Glutamatergic neuron (in vitro differentiated cells): ENCODE data around the gene CAMK1G. TPM values are rescaled to one million over a fixed set of nuclear protein-coding genes. Genes with fewer than 3 reads are reported as not detected.

ENCODE experiments used
- DNase-seq: peaks from one replicate; pipeline ENCODE4 v3.0.0; 2022
- H3K27ac Mint-ChIP-seq: one replicate; pipeline ENCODE4 v1.8.0; 2020; ENCODE audit warnings: mild to moderate bottlenecking, mixed read lengths, inconsistent platforms; ENCODE audit not compliant: unreplicated experiment
- H3K27me3 Mint-ChIP-seq: one replicate; pipeline ENCODE4 v1.8.0; 2020; ENCODE audit warnings: mild to moderate bottlenecking, moderate library complexity, mixed read lengths, inconsistent platforms; ENCODE audit not compliant: unreplicated experiment
- H3K36me3 Mint-ChIP-seq: one replicate; pipeline ENCODE4 v1.8.0; 2020; ENCODE audit warnings: mild to moderate bottlenecking, mixed read lengths, inconsistent platforms; ENCODE audit not compliant: unreplicated experiment
- H3K4me1 Mint-ChIP-seq: one replicate; pipeline ENCODE4 v1.8.0; 2020; ENCODE audit warnings: mild to moderate bottlenecking, low read depth, mixed read lengths, inconsistent platforms; ENCODE audit not compliant: unreplicated experiment
- H3K4me3 Mint-ChIP-seq: one replicate; pipeline ENCODE4 v1.8.0; 2020; ENCODE audit warnings: mild to moderate bottlenecking, mixed read lengths, inconsistent platforms; ENCODE audit not compliant: unreplicated experiment
- H3K9me3 Mint-ChIP-seq: one replicate; pipeline ENCODE4 v1.8.0; 2020; ENCODE audit warnings: mild to moderate bottlenecking, moderate library complexity, mixed read lengths, inconsistent platforms; ENCODE audit not compliant: unreplicated experiment
- total RNA-seq: library from RNA; stranded (reverse); fragmentation: NEBNext Ultra II Directional; extraction: Animal tissue kit (Norgen Biotek cat#: 25700); gene quantifications from one replicate; pipeline ENCODE4 v1.2.1, GENCODE V29; 2021; ENCODE audit not compliant: unreplicated experiment
- TF ChIP-seq, protein P1 (sequence below): fragments of 200-600 bp; sonication (generic); IDR thresholded peaks from one replicate; pipeline ENCODE4 v1.5.0; 2021; ENCODE audit not compliant: partially characterized antibody, unreplicated experiment

CAMK1G gene
- total RNA-seq, 1 donor from 2014 or later: 2.0 TPM

DNA sequence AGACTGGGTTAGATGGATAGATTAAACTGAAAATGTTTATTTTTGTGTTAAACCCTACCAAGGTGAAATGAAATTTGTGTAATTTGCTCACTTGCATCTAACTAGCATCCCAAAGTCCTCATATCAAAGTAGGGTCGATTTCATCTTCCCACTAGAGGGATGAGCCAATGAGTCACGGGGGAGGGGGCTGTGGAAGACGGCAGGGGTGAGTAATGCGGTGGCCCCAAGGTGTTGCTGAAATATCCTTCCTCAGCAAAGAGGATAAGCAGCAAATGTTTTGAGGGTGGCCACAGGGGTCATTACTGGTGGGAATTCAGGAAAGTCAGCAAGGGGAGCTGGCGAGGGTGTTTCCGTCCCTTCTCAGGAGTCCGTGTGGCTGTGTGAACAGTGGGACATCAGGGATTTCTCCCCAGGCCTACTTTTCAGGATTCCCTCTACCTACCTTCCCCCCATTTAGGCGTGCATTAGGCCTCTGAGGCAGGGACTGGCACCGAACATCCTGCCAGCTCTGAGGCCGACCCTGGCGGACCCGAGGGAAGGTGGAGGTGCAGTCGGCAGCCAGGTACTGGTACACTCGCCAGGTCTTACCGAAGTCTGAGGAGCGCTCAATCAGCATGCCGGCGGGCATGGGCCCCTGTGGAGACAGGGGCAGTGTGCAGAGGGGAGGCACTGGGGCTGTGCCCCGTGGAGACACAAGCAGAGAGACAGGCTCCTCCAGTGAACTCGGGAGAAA is 50.7 kb downstream of the CAMK1G start:
- H3K4me1 Mint-ChIP-seq: peaks cover 7% of the 10 kb centered on the region
- no peak overlapping the region for H3K4me3 Mint-ChIP-seq
- peaks cover 2% of the 10 kb centered on the region for H3K9me3 Mint-ChIP-seq

GRCh38 chr1:209635850-209636249 is 52.3 kb downstream of the CAMK1G start:
- no peak for DNase-seq
- no peak overlapping the region for H3K4me3 Mint-ChIP-seq
- TF ChIP-seq, protein P1, sequence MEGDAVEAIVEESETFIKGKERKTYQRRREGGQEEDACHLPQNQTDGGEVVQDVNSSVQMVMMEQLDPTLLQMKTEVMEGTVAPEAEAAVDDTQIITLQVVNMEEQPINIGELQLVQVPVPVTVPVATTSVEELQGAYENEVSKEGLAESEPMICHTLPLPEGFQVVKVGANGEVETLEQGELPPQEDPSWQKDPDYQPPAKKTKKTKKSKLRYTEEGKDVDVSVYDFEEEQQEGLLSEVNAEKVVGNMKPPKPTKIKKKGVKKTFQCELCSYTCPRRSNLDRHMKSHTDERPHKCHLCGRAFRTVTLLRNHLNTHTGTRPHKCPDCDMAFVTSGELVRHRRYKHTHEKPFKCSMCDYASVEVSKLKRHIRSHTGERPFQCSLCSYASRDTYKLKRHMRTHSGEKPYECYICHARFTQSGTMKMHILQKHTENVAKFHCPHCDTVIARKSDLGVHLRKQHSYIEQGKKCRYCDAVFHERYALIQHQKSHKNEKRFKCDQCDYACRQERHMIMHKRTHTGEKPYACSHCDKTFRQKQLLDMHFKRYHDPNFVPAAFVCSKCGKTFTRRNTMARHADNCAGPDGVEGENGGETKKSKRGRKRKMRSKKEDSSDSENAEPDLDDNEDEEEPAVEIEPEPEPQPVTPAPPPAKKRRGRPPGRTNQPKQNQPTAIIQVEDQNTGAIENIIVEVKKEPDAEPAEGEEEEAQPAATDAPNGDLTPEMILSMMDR: no peak
- no peaks in the 10 kb centered on the region for H3K36me3 Mint-ChIP-seq
- H3K9me3 Mint-ChIP-seq: peaks cover 2% of the 10 kb centered on the region
- H3K27me3 Mint-ChIP-seq: no peaks in the 10 kb centered on the region
- H3K27ac Mint-ChIP-seq: no peak overlapping the region
- H3K4me1 Mint-ChIP-seq: peaks cover 7% of the 10 kb centered on the region

More for the DNA sequence above, 50.7 kb downstream of the CAMK1G start:
- Mint-ChIP-seq H3K27me3 (peaks cover 3% of the 10 kb centered on the region), H3K36me3 (no peaks in the 10 kb centered on the region), H3K27ac (no peak overlapping the region)
- TF ChIP-seq, protein P1: no peak
- DNase-seq: no peak

DNA sequence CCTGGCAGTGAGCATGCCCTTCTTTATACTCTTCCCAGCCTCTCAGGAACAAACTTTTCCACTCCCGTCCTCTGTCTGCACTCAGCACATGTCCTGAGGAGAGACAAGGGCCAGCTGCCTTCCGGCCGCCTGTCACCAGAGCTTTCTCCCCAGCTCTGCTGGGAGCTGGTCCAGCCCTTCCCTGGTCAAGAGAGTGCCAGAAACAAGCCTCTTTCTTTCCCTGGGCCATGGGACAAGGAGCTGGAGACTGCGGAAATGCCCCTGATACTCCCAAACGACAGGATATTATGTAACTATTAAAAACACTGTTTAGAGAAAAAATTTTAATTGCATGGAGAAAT is 58.3 kb downstream of the CAMK1G start:
- no peak overlapping the region for H3K4me3 Mint-ChIP-seq
- peaks cover 2% of the 10 kb centered on the region for H3K27me3 Mint-ChIP-seq
- TF ChIP-seq, protein P1: no peak
- H3K9me3 Mint-ChIP-seq: no peaks in the 10 kb centered on the region
- H3K36me3 Mint-ChIP-seq: no peaks in the 10 kb centered on the region
- peaks cover 4% of the 10 kb centered on the region for H3K4me1 Mint-ChIP-seq
- no peak for DNase-seq
- H3K27ac Mint-ChIP-seq: no peak overlapping the region

DNA sequence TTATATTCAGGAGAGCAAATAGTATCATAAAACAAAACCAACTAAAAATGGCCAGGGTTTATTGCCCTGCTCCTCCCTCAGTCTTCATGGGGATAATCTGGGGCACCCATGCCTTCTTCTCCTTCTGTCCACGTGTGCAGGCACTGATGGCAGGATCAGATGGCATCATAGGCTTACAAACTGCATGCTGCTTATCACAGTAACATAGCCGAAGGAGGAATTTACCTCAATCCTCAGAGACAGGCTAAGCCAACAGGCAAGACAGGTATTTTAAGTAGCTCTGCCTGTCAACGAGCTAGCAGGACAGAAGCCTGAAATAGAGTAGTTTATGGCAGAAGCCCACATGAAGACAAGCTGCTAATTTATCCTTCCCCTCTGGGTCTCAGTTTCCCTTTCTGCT is 59.3 kb downstream of the CAMK1G start:
- Mint-ChIP-seq H3K27ac (no peak overlapping the region), H3K4me1 (peaks cover 4% of the 10 kb centered on the region), H3K4me3 (no peak overlapping the region), H3K36me3 (no peaks in the 10 kb centered on the region), H3K27me3 (peaks cover 2% of the 10 kb centered on the region), H3K9me3 (no peaks in the 10 kb centered on the region)
- TF ChIP-seq, protein P1: no peak
- DNase-seq: no peak

DNA sequence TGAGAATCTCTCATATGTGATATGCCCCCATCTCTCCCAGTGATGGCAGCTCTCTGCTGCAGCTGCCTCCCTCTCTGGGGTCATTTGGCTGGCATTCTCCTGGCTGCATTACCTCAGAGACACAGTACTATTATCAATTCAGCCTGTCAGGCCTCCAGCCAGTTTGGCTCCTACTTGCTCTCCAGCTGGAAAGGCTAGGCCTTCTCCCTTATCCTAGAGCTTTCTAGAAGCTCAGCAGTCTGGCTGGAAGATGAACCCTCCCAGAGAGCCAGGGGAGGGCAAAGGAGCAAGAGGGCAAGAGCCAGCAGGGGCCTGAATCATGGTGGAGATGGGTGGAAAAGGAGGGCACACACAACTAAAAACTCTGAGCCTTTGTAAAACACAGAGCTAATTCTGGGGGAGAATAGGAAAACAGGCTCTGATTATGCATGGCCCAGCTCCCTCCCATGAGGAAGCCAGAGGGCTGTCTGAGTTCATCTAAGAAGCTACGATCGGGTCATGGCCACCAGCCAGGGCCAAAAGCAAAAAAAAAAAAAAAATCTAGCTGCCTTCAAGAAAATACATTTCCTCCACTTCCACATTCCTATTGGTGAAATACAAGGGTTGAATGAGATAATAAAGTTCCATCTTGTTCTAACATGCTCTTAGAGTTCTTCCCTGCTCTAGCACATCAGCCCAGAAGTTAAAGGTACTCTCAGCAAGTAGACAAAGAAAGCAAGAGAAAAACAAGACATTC is 59.9 kb downstream of the CAMK1G start:
- H3K27ac Mint-ChIP-seq: no peak overlapping the region
- H3K27me3 Mint-ChIP-seq: peaks cover 2% of the 10 kb centered on the region
- peaks cover 7% of the 10 kb centered on the region for H3K4me1 Mint-ChIP-seq
- H3K9me3 Mint-ChIP-seq: no peaks in the 10 kb centered on the region
- no peak for DNase-seq
- no peaks in the 10 kb centered on the region for H3K36me3 Mint-ChIP-seq
- TF ChIP-seq, protein P1: no peak
- H3K4me3 Mint-ChIP-seq: no peak overlapping the region
